ENCODE data around the gene C1orf87. TPM values are rescaled to one million over a fixed set of nuclear protein-coding genes. Genes with fewer than 3 reads are reported as not detected.

C1orf87 gene
- total and polyA plus RNA-seq, 2 donors (not counting 3 experiments of a cell fraction or from before 2014, with no cell fraction given): not detected

DNA sequence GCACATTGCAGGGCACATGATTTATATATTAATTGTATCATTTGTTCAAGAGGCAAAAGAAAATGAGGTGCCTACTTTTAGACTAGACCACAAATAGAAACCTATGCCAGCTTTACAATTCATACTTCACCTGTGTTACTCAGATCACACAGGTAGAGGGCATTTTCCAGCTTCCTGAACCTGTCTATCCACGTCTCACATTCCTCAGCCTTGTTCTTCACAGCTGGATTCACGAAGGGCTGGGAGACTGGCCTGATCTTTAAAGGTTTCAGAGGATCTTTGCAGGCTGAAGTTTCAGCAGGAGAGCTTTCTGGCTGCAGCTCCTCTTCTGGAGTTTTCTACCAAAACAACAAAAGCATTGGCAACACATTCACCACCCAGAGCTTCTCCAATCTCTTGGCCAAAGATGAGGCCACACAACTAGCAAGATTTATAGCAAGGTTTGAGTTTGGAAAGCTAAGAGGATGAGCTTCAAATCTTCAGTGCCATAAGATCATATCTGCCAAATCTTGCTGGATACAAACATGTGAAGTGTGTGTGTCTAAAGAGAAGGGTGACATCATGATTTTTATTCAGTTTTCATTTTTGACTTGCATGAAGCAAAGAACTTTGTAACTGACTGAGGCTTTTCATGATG is 76.0 kb downstream of the C1orf87 start:
- peaks cover 0 to 3% of the 10 kb centered on the region in 2 experiments for H3K27me3 ChIP-seq (ENCODE audit: control insufficient read depth in 2 of 2, insufficient read depth in 2 of 2, low read length in 2 of 2)
- no peak overlapping the region for H3K4me3 ChIP-seq (replicated peaks in 1 of 3; ENCODE audit: insufficient read depth in 1 of 3, low read depth in 1 of 3, low read length in 3 of 3)
- POLR2A ChIA-PET: no interaction called here
- CTCF ChIA-PET: interaction anchor here (1.7 kb wide), 1 partner anchor 26 kb away, joined by 7 read pairs; no protein-coding TSS in a partner anchor
- H3K9me1 ChIP-seq (replicated peaks; ENCODE audit: control insufficient read depth, extremely low read depth, insufficient read depth, low read length): no peaks in the 10 kb centered on the region
- no peak overlapping the region for H3K9ac ChIP-seq (replicated peaks; ENCODE audit: extremely low read depth, insufficient read depth, low read length)
- DNase-seq (ENCODE audit: low read depth, low spot score): no peak
- H4K20me1 ChIP-seq (replicated peaks; ENCODE audit: control insufficient read depth, extremely low read depth, insufficient read depth, low read length): no peaks in the 10 kb centered on the region
- no peak overlapping the region for H3K4me2 ChIP-seq (ENCODE audit: insufficient read depth, low read length)
- H2AFZ ChIP-seq (ENCODE audit: low read depth, low read length): no peak overlapping the region
- no peaks in the 10 kb centered on the region for H3K4me1 ChIP-seq (ENCODE audit: control insufficient read depth, extremely low read depth, insufficient read depth, low read length)
- no peaks in the 10 kb centered on the region for H3K79me2 ChIP-seq (ENCODE audit: control insufficient read depth, insufficient read depth, low read length)
- dilution Hi-C loops (cut with MboI; ENCODE audit: extremely low pct_ligation_motif_present, low sequenced_read_pairs) (no loop called here), intact Hi-C loops (cut with micrococcal nuclease) (no loop called here)
- FAIRE-seq: no peak
- no TSS peak for BruUV-seq (replicated peaks)
- TF ChIP-seq, protein P1, sequence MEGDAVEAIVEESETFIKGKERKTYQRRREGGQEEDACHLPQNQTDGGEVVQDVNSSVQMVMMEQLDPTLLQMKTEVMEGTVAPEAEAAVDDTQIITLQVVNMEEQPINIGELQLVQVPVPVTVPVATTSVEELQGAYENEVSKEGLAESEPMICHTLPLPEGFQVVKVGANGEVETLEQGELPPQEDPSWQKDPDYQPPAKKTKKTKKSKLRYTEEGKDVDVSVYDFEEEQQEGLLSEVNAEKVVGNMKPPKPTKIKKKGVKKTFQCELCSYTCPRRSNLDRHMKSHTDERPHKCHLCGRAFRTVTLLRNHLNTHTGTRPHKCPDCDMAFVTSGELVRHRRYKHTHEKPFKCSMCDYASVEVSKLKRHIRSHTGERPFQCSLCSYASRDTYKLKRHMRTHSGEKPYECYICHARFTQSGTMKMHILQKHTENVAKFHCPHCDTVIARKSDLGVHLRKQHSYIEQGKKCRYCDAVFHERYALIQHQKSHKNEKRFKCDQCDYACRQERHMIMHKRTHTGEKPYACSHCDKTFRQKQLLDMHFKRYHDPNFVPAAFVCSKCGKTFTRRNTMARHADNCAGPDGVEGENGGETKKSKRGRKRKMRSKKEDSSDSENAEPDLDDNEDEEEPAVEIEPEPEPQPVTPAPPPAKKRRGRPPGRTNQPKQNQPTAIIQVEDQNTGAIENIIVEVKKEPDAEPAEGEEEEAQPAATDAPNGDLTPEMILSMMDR (IDR thresholded peaks at IDR 0.05; ENCODE audit: extremely low read depth in 1 of 2, insufficient read depth in 1 of 2, low read depth in 1 of 2, low read length in 2 of 2): no peak
- TF ChIP-seq, protein P2, sequence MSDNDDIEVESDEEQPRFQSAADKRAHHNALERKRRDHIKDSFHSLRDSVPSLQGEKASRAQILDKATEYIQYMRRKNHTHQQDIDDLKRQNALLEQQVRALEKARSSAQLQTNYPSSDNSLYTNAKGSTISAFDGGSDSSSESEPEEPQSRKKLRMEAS (IDR thresholded peaks at IDR 0.05; ENCODE audit: insufficient read depth, insufficient read length): no peak
- TF ChIP-seq EZH2 (IDR thresholded peaks at IDR 0.05; ENCODE audit: borderline replicate concordance, low read depth, low read length, severe bottlenecking) (no peak), JUN (IDR thresholded peaks at IDR 0.05; ENCODE audit: borderline replicate concordance, insufficient read depth, insufficient read length, low read depth) (no peak), POLR2A (IDR thresholded peaks at IDR 0.05; ENCODE audit: low read depth, low read length) (no peak), FOS (IDR thresholded peaks at IDR 0.05; ENCODE audit: borderline replicate concordance, insufficient read depth, low read length) (no peak), MYC (IDR thresholded peaks at IDR 0.05; ENCODE audit: low read depth, low read length) (no peak), GATA2 (IDR thresholded peaks at IDR 0.05; ENCODE audit: insufficient read depth, insufficient read length, low read depth, low read length) (no peak), POLR2AphosphoS5 (IDR thresholded peaks at IDR 0.05; ENCODE audit: insufficient read depth, low read depth, low read length) (no peak)
- H3K9me3 ChIP-seq (replicated peaks; ENCODE audit: control insufficient read depth, insufficient read depth, low read length): no peaks in the 10 kb centered on the region
- no peak overlapping the region for H3K27ac ChIP-seq (ENCODE audit: insufficient read depth, low read depth, low read length)
- H3K36me3 ChIP-seq (ENCODE audit: control insufficient read depth in 2 of 2, extremely low read depth in 1 of 2, insufficient read depth in 2 of 2, low read length in 2 of 2): no peaks in the 10 kb centered on the region

Measured in endothelial cell of umbilical vein (primary cell).